A549 treated with AZD9567 at 1 μM for 4 hours (cell line): ENCODE data around the gene SLC16A11. TPM values are rescaled to one million over a fixed set of nuclear protein-coding genes. Genes with fewer than 3 reads are reported as not detected.

Experiments used
- total RNA-seq: library from RNA; stranded (reverse); fragments of 200-300 nt; extraction: Qiagen RNA extraction; gene quantifications from 5 replicates; pipeline ENCODE4 v1.2.3, GENCODE V29; 2022; ENCODE audit not compliant: insufficient read depth

The SLC16A11 gene
- total RNA-seq: not detected in 5 replicates

GRCh38 chr17:7043497-7044198, at the start of gene SLC16A11:
SLC16A11 (minus strand) TSS chr17:7044092; CDS start chr17:7043513, 579 bp downstream.

GRCh38 chr17:7079581-7080455, 35.9 kb upstream of the SLC16A11 start, which contains the start of gene CLEC10A:
CLEC10A (minus strand) TSS chr17:7080251; CDS start chr17:7078812, 1,439 bp downstream.

GRCh38 chr17:7035591-7036368, 8.1 kb downstream of the SLC16A11 start, which contains the start of gene SLC16A13:
SLC16A13 (plus strand) TSS chr17:7036015; CDS start chr17:7036383, 368 bp downstream.

GRCh38 chr17:7022781-7023571, 20.9 kb downstream of the SLC16A11 start, which contains the start of gene BCL6B:
BCL6B (plus strand) TSS chr17:7023050; CDS start chr17:7023672, 622 bp downstream.

GRCh38 chr17:6995500-6996255, 48.2 kb downstream of the SLC16A11 start, which contains the start of gene ALOX12:
ALOX12 (plus strand) TSS chr17:6996049; CDS start chr17:6996118, 69 bp downstream.

Other genes with a start within 250 kb of the SLC16A11 start
- 0.06 to 0.13 TPM in 2 of 5 replicates, not detected in the others for gene TEKT1, start 212.4 kb downstream of the SLC16A11 start, total RNA-seq
- gene ALOX12, start 48.0 kb downstream of the SLC16A11 start, total RNA-seq: not detected in 5 replicates
- 364 to 487 TPM (median 429 TPM) in 5 replicates for gene RNASEK, start 31.5 kb downstream of the SLC16A11 start, total RNA-seq
- not detected in 5 replicates for gene BCL6B, start 21.0 kb downstream of the SLC16A11 start, total RNA-seq
- 3.5 to 8.5 TPM (median 7.7 TPM) in 5 replicates for gene SLC16A13, start 8.1 kb downstream of the SLC16A11 start, total RNA-seq
- not detected in 5 replicates for gene CLEC10A, start 36.2 kb upstream of the SLC16A11 start, total RNA-seq
- gene ASGR2, start 70.7 kb upstream of the SLC16A11 start, total RNA-seq: 1.5 TPM in 1 of 5 replicates, not detected in the others
- gene ASGR1, start 135.3 kb upstream of the SLC16A11 start, total RNA-seq: 0.70 to 1.2 TPM (median 0.90 TPM) in 4 of 5 replicates, not detected in the other
- gene DLG4, start 175.7 kb upstream of the SLC16A11 start, total RNA-seq: 5.9 to 6.9 TPM (median 6.2 TPM) in 5 replicates
- gene ACADVL, start 175.8 kb upstream of the SLC16A11 start, total RNA-seq: 264 to 485 TPM (median 439 TPM) in 5 replicates
- gene DVL2, start 190.4 kb upstream of the SLC16A11 start, total RNA-seq: 29.2 to 43.3 TPM (median 42.3 TPM) in 5 replicates
- 67.2 to 91.5 TPM (median 83.0 TPM) in 5 replicates for gene PHF23, start 195.4 kb upstream of the SLC16A11 start, total RNA-seq
- 638 to 734 TPM (median 663 TPM) in 5 replicates for gene GABARAP, start 198.4 kb upstream of the SLC16A11 start, total RNA-seq
- gene CTDNEP1, start 207.6 kb upstream of the SLC16A11 start, total RNA-seq: 202 to 277 TPM (median 222 TPM) in 5 replicates
- gene ELP5, start 208.1 kb upstream of the SLC16A11 start, total RNA-seq: 115 to 144 TPM (median 128 TPM) in 5 replicates
- 1.4 to 1.8 TPM (median 1.6 TPM) in 4 of 5 replicates, not detected in the other for gene CLDN7, start 218.4 kb upstream of the SLC16A11 start, total RNA-seq
- gene SLC2A4, start 237.6 kb upstream of the SLC16A11 start, total RNA-seq: 0.28 to 0.45 TPM (median 0.37 TPM) in 4 of 5 replicates, not detected in the other